Rectal smooth muscle tissue (tissue), 1 donor: ENCODE measurements around the gene WDR45B.

Experiments
- H3K27ac ChIP-seq: one replicate; pipeline ENCODE4 v1.7.0; 2013; ENCODE audit warnings: low read depth, low read length, inconsistent platforms
- H3K27me3 ChIP-seq: one replicate; pipeline ENCODE4 v1.7.0; 2013; ENCODE audit warnings: low read length; ENCODE audit not compliant: control insufficient read depth, insufficient read depth
- H3K36me3 ChIP-seq: one replicate; pipeline ENCODE4 v1.7.0; 2013; ENCODE audit warnings: low read length; ENCODE audit not compliant: control insufficient read depth, insufficient read depth
- H3K4me1 ChIP-seq: one replicate; pipeline ENCODE4 v1.7.0; 2013; ENCODE audit warnings: low read length; ENCODE audit not compliant: control insufficient read depth, insufficient read depth
- H3K4me3 ChIP-seq: one replicate; pipeline ENCODE4 v1.7.0; 2013; ENCODE audit warnings: low read length
- H3K9ac ChIP-seq: one replicate; pipeline ENCODE4 v1.7.0; 2013; ENCODE audit warnings: low read length

WDR45B gene

GRCh38 chr17:82571855-82572254 lies 76.4 kb downstream of the WDR45B start:
- Histone ChIP-seq H3K9ac (no peak overlapping the region), H3K27me3 (no peaks in the 10 kb centered on the region), H3K4me1 (no peaks in the 10 kb centered on the region), H3K27ac (no peak overlapping the region), H3K4me3 (no peak overlapping the region), H3K36me3 (peaks cover 15% of the 10 kb centered on the region)

GRCh38 chr17:82570277-82570676 lies 78.0 kb downstream of the WDR45B start:
- H3K36me3 ChIP-seq = peaks cover 15% of the 10 kb centered on the region

GRCh38 chr17:82569621-82570020 lies 78.6 kb downstream of the WDR45B start:
- Histone ChIP-seq H3K4me3 (no peak overlapping the region), H3K27me3 (no peaks in the 10 kb centered on the region), H3K4me1 (peaks cover 5% of the 10 kb centered on the region), H3K27ac (no peak overlapping the region), H3K36me3 (peaks cover 15% of the 10 kb centered on the region), H3K9ac (no peak overlapping the region)

More at GRCh38 chr17:82570277-82570676, 78.0 kb downstream of the WDR45B start:
- peaks cover 4% of the 10 kb centered on the region for H3K4me1 ChIP-seq
- H3K9ac ChIP-seq = no peak overlapping the region
- no peak overlapping the region for H3K27ac ChIP-seq
- H3K4me3 ChIP-seq = no peak overlapping the region
- H3K27me3 ChIP-seq = no peaks in the 10 kb centered on the region

- Histone ChIP-seq H3K9ac (no peak overlapping the region), H3K4me3 (no peak overlapping the region), H3K4me1 (peaks cover 5% of the 10 kb centered on the region), H3K36me3 (peaks cover 14% of the 10 kb centered on the region), H3K27ac (no peak overlapping the region), H3K27me3 (no peaks in the 10 kb centered on the region)
Measured at GRCh38 chr17:82568997-82569393, 79.2 kb downstream of the WDR45B start.

GRCh38 chr17:82567286-82567685 lies 81.0 kb downstream of the WDR45B start:
- Histone ChIP-seq H3K4me1 (peaks cover 5% of the 10 kb centered on the region), H3K36me3 (peaks cover 11% of the 10 kb centered on the region), H3K9ac (no peak overlapping the region), H3K27ac (no peak overlapping the region), H3K27me3 (no peaks in the 10 kb centered on the region), H3K4me3 (no peak overlapping the region)

- H3K27ac ChIP-seq = no peak overlapping the region
- no peak overlapping the region for H3K9ac ChIP-seq
- H3K36me3 ChIP-seq = peaks cover 4% of the 10 kb centered on the region
- H3K27me3 ChIP-seq = no peaks in the 10 kb centered on the region
- peaks cover 5% of the 10 kb centered on the region for H3K4me1 ChIP-seq
- no peak overlapping the region for H3K4me3 ChIP-seq
Measured at GRCh38 chr17:82566129-82566960, 81.9 kb downstream of the WDR45B start.

GRCh38 chr17:82565551-82565950 lies 82.7 kb downstream of the WDR45B start:
- Histone ChIP-seq H3K4me1 (peaks cover 5% of the 10 kb centered on the region), H3K9ac (no peak overlapping the region), H3K27ac (no peak overlapping the region), H3K4me3 (no peak overlapping the region), H3K36me3 (peaks cover 4% of the 10 kb centered on the region), H3K27me3 (no peaks in the 10 kb centered on the region)
